HG03095 (cell line): ENCODE results near the gene APLF.

Experiments used
- ATAC-seq: cut with Tn5 transposase; IDR thresholded peaks from one replicate; pipeline ENCODE4 v1.9.1; 2021; ENCODE audit warnings: moderate library complexity; ENCODE audit not compliant: unreplicated experiment

APLF gene

GRCh38 chr2:68627615-68628014 is 160.2 kb downstream of the APLF start:
- ATAC-seq = no peak
